ENCODE results near the gene OPA3.

Gene OPA3

DNA sequence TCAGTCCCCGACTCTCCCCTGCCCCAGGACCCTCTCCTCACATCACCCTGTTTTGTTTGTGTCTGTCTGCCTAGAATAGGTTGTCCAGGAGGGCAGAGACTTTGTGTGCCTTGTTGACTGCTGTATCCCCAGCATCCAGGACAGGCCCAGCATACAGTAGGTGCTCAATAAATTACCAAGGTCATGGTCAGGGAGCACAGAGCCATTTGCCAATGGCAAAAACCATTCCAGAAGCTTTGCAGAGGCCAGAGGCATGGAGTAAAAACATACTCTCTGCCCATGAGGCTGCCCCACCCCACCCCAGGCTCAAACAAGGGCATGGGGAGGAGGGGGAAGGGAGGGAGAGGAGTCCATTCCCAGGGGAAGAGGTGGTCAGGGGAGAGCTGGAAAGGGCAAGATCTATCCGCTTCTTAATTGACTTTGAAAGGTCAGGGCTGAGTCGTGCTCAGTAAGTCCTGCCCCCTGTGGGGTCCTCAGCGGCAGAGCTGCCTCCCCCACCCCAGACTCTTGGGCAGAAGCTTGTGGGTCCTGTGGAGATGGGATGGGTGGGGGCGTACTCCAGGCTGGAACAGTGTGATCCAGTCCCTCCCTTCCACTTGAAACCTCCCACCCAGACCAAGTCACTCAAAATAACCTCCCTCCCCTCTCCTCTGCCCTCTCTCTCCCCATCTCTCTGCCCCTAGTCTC lies 13.0 kb upstream of the OPA3 start:
- no peak for DNase-seq

DNA sequence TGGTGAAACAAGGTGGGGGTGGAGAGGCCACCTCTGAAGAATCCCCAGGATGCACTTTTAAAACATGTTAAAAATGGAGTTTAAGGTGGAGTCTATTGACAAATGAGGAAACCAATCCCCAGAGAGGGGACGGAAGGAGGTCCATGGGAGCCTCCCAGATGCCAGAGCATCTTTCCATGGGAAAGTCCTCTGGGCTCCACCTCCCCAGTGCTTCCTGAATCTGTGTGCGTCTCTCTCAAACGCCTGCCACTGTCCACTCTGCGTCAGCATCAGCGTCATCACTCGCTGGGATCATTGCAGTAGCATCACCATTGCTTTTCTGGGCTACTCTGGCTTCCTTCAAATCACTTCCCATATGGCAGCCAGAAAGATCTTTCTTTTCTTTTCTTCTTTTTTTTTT lies 11.2 kb upstream of the OPA3 start:
- DNase-seq = no peak

DNA sequence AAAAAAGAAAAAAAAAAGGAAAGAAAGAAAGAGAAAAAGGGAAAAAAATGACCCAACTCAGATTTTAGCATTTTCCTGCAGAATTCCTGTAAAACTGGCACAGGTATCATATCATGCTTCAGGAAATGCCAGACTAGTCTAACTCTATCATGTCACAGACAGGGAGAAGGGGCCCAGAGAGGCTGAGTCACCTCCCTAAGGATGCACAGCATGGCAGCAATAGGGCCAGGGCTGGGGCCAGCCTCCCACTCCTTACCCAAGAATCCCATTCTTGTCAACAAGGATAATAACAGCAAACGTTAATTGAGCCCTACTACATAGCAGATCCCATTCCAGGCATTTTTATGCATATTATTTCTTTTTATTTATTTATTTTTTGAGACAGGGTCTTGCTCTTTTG lies 8.9 kb upstream of the OPA3 start:
- DNase-seq = no peak

DNA sequence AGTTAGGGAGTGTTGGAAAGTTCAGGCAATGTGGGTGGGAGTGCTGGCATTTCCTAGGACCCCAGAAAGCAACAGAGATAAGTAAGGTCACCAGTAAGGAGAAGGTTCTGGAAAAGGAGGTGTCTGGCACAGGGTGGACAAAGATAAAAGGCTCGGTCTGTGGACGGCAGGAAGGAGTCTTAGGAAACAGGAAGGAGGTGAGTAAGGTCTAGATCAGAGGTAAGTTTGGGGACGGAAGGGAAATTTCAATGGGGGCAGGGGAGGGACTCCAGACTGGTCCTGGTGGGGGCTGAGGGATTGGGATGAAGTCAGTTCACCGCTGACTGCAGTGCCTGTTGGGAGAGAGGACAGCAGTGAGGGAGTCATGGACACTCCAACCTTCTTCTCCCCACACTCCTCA lies 7.8 kb upstream of the OPA3 start:
- DNase-seq = no peak

DNA sequence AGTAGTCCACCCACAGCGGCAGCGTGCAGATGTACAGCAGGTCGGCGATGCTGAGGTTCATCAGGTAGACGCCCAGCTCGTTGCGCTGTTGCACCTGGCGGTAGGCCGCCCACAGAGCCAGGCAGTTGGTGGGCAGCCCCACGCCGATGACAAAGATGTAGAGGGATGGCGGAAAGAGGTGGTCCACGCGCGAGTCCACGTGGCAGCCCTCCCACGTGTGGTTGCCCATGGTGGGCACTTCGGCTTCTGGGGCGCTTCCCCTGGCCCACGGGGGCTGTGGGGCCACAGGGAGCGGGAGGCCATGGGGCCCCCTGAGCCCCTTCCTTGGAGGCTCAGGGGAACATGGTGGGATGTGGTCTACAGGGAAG lies 7.0 kb upstream of the OPA3 start:
- DNase-seq = no peak

DNA sequence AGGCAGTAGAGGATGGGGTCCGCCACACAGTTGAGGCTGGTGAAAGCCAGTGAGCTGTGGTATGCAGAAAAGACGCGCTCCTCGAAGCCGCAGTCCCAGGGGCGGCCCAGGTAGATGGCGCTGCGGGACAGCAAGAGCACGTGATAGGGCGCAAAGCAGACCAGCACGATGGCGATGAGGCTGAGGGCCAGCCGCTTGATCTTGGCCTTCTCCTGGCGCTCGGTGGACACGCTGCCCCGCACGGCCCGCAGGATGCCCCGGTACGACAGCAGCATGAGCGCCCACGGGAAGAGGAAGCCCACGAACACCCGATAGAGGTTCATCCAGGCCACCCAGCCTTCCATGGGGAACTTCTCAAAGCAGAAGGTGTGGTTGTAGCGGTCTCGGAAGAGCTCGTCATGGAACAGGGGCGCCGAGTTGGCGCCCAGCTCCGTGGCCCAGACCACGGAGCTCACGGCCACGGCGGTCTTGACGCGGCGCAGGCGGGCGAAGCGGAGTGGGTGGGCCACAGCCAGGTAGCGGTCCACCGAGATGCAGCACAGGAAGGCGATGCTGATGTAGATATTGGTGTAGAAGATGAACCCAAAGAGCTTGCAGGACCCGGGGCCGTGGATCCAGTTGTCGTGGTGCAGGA lies 6.5 kb upstream of the OPA3 start:
- DNase-seq = peak; percentile 28 to 86

DNA sequence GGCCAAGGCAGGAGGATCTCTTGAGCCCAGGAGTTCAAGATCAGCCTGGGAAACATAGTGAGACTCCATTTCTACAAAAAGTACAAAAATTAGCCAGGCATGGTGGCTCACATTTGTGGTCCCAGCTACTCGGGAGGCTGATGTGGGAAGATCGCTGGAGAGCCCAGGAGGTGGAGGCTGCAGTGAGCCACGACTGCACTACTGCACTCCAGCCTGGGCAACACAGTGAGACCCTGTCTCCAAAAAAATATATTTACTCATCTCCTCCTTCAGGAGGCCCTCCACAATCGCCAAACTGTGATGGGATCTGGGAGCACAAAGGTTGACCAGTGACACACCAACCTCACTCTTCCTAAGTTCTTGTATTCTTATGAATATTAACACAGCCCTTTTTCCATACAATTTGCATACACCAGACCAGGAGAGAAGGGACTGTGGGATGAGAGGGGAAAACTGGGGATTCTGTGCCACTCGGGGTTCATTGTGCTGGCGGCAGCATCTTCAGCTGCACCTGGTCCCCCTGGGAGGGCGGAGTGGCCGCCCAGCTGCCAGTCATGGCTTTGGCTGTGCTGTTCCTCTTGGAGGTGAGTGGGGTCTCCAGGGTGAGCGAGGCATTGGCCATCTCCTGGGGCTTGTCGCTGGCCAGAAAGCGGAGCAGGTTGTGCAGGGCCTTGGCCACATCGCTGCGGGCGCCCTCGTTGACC lies 5.8 kb upstream of the OPA3 start:
- peak; percentile 48 to 68 for DNase-seq

DNA sequence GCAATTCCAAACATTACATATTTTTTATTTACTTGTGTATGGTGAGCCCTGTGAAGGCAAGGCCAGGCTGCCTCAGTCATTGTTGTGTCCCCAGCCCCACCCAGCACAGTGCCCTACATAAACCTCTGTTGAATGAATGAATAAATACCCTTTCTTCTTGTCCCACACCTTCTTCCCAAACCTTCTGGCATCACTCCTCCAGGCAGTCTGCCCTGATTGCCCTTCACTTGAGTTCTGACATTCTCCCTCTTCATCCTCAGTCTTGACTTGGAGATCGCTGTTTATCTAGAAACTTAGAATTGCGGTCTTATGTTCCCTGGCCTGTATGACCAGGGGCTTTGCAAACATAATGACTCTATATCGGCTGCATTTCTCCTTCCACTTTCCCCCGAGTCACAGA lies 5.2 kb upstream of the OPA3 start:
- DNase-seq = no peak

DNA sequence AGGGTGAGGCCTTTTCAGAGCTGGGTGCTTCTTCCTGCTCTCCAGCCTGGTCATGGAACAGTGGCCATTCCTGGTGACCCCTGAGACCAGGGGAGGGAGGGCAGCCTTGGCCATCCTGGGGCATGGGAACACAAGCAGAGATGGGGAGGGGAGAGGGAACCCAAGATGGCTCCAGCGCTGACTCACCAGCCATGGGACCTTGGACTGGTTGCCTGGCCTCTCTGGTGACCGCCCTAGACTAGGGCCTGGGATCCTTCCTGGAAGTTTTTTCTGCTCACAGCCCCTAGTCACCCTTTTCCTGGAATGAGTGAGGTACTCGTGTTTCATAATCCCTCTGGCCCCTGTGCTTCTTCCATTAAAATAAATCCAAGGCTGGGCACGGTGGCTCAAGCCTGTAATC lies 3.3 kb upstream of the OPA3 start:
- DNase-seq = no peak

DNA sequence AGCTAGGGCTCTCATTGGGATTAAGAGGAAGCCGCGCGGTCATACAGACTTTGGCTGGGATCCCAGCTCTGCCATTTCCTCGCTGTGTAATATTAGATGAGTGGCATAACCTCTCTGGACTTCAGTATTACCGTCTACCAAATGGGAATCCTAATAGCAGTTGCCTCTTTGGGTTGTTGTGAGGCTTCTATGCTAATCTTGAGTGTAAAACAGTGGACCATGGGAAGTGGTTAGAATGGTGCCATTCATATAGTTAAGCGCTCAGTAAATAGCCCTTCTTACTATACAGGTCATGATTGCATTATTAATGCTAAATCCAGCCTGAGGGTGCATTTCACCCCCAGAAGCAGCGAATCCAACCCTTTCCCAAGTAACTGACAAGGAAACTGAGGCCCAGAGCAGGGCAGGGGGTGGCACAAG lies 566 bp upstream of the OPA3 start:
- DNase-seq = no peak

DNA sequence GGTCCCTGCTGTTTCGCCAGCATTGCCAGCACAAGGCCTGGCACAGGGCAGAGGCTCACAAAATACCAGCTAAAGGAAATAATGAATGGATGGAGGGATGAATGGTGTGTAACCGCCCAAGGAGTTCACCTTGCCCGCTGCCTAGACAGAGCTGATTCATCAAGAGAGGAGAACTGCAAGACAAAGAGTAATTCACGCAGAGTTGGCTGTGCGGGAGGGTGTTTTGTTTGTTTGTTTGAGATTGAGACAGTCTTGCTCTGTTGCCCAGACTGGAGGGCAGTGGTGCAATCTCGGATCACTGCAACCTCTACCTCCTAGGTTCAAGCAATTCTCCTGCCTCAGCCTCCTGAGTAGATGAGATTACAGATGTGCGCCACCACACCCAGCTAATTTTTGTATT lies 3.0 kb downstream of the OPA3 start:
- no peak for DNase-seq

DNA sequence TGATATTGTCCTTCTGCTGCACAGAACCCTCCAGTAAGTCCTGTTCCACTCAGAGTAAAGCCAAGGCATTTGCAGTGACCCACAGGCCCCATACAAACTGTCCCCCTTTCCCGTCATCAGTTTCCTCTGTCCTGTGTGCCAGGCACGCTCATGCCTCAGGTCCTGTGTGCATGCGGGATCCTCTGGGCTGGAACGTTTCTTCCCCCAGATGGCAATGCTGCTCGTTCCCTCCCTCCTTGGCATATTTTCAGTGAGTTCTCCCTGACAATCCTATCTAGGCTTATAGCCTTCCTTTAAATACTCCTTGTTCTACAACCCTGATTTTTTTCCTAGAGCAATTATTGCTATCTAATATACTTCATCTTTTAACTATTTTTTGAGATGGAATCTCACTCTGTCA lies 5.7 kb downstream of the OPA3 start:
- DNase-seq = no peak

DNA sequence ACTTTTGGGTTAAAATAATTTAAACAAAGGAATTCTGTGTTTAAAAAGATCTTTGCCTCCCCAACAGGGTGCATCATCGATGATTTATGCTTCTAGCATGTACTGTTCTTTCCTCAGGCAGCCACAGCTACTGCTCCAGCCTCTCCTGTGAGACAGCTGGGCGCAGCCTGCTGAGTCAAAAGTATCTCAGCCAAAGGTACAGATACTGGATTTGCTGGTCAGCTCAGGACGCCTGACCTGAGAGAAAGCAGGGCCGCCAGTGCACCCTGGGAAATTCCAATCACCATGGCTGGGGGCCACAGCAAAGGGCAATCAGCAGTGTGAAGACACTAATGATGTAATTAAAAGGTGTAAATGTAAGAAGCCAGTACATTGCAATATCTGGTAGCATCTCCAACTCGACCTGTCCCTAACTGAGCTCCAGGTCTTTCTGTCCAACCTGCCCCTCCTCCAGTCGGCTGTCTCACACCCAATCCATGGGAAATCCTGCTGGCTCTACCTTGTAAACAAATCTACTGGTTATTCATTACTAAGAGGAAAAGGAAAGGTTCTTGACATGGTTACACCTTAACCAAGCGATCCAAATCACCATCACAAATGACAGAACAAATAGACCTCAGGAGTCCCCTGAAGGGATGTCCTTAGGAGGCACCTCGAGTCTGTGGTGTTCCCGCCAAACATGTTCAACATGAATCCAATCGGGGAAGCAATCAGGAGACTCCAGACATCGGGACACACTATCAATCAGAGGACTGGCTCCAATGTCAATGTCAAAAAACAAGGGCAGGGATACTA lies 7.3 kb downstream of the OPA3 start:
- no peak for DNase-seq

DNA sequence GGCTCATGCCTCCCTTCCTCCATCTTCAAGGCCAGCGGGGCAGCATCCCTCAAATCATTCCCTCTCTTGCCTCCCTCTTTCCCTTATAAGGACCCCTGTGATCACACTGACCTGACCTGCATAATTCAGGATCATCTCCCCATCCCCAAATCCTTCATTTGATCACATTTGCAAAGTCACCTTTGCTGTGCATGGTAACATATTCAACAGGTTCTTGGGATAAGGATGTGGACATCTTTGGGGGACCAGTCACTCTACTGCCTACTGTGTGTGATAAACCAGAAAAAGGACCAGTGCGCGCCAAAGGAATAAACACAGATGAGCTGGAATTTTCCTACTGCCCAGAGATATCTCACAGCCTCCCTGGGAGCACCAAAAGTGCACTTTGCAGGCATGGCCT lies 7.9 kb downstream of the OPA3 start:
- no peak for DNase-seq

DNA sequence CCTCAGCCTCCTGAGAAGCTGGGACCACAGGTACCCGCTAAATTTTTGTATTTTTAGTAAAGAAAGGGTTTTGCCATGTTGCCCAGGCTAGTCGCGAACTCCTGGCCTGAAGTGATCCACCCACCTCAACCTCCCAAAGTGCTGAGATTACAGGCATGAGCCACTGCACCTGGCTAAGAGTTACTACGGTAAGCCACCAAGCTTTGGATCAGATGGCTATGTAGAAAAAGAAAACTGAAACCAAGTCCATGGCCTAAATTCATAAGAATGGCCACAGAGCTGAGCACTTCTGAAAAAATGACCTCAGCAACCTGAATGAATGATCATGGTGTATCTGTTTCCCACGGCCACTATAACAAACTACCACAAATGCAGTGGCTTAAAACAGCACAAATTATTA lies 9.4 kb downstream of the OPA3 start:
- no peak for DNase-seq

DNA sequence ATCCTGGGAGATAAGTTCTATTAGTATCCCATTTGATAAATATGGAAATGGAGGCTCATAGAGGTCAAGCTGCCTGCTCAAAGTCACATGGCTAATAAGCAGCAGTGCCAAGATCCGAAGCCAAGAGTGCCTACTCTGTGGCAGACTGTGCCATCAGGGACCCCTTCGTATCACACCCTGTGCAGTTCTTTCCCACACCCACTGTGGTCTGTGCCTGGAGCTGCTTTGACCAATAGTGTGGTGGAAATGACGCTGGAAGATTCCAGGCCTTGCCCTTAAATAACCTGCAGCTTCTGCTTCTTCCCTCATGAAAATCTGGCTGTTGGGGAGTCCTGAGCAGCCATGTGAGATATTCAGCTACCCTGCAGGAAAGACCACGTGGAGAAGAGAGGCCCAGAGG lies 10.1 kb downstream of the OPA3 start:
- no peak for DNase-seq

DNA sequence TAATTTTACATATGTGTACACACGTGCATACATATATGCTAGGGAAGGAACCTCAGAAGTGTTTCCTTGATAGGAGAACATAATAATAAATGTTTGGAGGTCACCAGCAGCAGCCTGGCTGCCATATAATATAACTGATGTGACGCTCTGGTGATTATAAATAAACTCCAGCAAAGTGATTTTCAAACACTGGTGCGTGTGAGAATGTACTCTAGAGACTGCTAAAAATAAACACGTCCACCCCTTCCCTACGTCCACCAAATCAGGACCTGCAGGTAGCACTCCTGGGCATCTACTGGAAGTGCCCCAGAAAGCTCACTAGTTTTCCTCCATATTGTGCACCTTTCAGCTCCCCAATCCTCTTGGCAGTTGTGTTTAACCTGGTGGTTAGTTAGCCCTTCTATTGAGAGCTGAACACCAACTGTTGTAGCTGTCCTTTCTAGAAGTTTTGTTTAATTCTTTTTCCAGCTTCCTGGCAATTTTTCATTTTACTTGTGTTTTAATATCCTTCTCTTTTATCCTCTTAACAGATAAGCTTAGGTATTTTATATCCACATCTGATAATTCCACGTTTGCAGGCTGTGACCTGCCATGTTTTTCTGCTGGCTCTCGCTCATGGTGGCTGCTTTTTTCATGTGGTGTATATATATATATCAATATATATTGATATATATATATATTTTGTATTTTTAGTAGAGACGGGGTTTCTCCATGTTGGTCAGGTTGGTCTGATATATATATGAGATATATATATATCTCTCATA lies 13.0 kb downstream of the OPA3 start:
- no peak for DNase-seq

DNA sequence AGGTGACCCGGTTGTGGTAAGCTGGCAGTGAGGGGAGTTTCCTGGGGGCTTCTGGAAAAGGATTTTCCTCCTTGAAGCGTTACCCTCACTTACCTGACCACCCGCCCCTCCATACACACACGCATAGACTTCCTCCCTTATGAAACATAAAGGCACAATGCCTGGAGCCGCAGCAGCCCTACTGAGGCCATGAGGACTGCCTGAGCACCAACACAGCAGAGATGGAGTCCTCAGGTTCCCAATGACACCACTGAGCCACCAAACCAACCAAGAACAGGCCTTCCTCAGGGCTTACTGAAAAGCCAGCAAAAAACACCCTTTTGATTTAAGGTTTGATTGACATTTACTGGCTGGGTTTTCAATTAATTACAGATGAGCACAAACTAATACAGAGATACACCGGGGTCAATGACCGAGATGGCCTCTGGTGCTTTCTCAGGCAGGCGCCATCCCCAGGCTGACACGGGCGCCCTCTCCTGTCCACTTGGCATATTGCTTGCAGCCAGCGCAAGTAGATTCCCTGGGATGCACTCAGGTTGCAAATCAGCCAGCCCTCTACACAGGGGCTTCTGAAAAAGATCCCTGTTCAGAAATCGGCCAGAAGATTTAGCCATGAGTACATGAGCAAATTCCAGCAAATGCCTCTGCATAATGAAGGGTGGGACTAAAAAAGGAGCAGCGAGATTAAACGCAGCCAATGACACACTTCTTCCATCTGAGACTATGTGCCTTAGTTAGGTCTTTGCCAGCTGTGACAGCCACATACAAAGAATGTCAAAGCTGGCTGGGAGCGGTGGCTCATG lies 14.8 kb downstream of the OPA3 start:
- DNase-seq = peak in 1 of 2 experiments; percentile 52

DNA sequence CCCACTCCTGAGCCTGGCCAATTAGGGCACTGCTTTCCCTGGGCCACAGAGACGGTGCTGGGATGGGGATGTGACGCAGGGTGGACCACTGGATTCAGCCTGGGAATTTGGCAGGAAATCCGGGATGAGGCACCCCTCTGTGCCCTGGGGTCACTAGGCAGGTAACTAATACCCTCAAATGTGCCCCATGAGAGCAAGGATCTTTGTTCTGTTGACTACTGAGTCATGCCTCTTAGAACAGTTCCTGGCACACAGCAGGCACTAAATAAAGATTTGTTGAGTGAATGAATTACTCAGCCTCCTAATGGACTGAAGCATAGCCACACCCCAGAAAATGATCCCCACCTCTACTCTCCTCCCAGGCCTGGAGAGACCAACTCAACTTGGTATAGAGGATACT lies 15.9 kb downstream of the OPA3 start:
- DNase-seq = no peak

DNA sequence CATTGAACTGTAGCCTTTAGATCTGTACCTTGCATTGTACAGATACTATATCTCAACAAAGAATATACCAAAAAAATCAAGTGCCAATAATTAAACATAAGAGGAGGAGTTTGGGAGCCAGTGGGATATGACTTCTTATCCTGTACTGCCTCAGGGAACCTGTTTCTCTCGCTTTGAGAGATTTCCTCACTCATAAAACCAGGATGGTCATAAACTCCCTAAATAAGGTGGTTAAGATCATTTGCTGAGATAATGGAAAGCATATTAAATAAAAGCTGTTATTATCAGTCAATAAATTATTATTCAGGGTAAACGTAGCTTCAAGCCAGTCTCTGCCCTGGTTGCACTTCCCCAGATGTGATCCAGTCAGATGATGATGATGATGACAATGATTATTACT lies 17.0 kb downstream of the OPA3 start:
- no peak for DNase-seq

DNA sequence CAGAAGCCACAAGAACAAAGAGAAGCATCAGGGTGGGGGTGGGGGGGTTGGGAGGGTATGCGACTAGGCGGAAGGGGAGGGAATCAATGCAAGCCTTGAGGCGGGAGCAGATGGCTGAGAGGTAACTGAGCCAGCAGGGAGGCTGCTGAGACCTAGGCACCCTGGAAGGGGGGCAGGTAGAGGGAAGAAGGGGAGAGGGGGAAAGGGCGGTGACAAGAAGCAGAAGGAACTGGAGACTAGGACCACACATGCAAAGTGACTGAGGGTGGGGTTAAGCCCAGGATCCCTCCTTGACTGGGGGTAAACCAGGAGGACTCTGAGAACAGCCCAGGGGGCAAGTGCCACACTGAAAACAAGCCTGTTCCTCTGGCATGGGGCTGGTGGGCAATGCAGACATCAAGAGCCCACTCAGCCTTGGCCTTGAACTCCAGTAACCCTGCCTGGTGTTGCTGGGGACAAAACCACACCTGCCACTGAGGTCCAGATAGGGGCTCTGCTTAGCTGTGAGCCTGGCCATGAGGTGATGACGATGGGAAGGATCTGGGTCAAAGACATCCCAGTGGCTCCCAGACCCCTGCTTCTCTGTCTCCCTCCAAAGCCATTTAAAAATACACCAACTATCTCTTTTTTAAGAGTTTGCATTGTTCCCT lies 20.3 kb downstream of the OPA3 start:
- DNase-seq = no peak

DNA sequence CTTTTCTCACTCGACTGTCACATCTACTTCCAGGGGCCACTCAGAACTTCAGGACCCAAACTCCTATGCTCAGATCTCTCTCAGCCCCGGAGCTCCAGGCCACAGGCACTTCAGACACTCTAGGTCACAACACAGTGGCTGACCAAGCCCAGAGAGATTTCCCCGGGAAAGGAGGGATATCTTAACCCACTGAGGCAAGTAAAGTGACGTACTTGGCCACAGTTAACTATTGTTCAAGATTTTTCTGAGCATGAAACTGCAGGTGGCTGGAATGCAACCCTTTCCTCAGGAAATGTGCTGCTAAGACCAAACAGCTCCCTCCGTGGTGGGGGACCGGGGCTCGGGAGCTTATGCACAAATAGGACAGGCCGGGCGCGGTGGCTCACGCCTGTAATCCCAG lies 23.9 kb downstream of the OPA3 start:
- DNase-seq = no peak
